ENCODE results near the gene ATF7. TPM values are rescaled to one million over a fixed set of nuclear protein-coding genes. Genes with fewer than 3 reads are reported as not detected.

Gene ATF7
- total and polyA plus RNA-seq, 2 of the 13 experiments (the other 11 are each of a cell fraction or from before 2014, with no cell fraction given) = 9.6 to 16.2 TPM

DNA sequence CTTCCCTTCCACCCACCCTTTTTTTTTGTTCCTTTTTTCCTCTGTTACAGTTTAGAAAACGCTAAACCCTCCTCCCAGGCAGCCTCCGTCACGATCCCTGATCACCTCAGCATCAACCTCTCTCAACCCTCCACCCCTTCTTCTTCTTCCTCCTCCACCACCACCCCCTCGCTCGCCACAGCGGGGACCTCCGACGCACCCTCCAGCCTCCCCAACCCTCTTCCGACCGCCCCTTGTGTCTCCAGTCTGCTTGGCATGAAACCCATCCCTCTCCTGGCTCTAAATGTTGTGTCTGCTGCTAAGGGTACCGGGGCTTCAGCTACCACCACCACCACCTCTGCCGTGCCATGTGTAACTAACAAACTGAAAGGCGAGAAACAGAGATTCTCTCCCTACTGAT lies 151.4 kb downstream of the ATF7 start:
- no peak overlapping the region for H2AFZ ChIP-seq (ENCODE audit: low read length)
- FAIRE-seq = no peak

More for the DNA sequence above, 151.4 kb downstream of the ATF7 start:
- ChIA-PET POLR2A (interaction anchor here (1.0 to 2.0 kb wide), 4 partner anchors 21 to 34 kb away, joined by 3 to 7 read pairs (median 4); partner anchors contain the start of gene TARBP2), CTCF (ENCODE audit: low intra/inter-chr PET ratio, low total read pairs) (no interaction called here)
- in situ Hi-C loops (cut with HindIII; ENCODE audit: extremely low pct_ligation_motif_present, low pct_unique_long_range_greater_than_20kb) = no loop called here
- peaks cover 39% of the 10 kb centered on the region for H4K20me1 ChIP-seq (ENCODE audit: insufficient read depth, low read length)
- TF ChIP-seq, protein P1, sequence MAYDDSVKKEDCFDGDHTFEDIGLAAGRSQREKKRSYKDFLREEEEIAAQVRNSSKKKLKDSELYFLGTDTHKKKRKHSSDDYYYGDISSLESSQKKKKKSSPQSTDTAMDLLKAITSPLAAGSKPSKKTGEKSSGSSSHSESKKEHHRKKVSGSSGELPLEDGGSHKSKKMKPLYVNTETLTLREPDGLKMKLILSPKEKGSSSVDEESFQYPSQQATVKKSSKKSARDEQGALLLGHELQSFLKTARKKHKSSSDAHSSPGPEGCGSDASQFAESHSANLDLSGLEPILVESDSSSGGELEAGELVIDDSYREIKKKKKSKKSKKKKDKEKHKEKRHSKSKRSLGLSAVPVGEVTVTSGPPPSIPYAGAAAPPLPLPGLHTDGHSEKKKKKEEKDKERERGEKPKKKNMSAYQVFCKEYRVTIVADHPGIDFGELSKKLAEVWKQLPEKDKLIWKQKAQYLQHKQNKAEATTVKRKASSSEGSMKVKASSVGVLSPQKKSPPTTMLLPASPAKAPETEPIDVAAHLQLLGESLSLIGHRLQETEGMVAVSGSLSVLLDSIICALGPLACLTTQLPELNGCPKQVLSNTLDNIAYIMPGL (CRISPR knock-in tag; IDR thresholded peaks at IDR 0.05; ENCODE audit: borderline replicate concordance in 1 of 2, low read depth in 1 of 2) = no peak
- TF ChIP-seq DMAP1 (CRISPR knock-in tag; IDR thresholded peaks at IDR 0.05) (no peak), ELF4 (CRISPR knock-in tag; IDR thresholded peaks at IDR 0.05; ENCODE audit: borderline replicate concordance) (no peak), ZNF253 (CRISPR knock-in tag; IDR thresholded peaks at IDR 0.05; ENCODE audit: borderline replicate concordance) (no peak), ZNF225 (CRISPR knock-in tag; IDR thresholded peaks at IDR 0.05) (no peak), ZNF7 (CRISPR knock-in tag; IDR thresholded peaks at IDR 0.05) (no peak), ZNF10 (CRISPR knock-in tag; IDR thresholded peaks at IDR 0.05; ENCODE audit: borderline replicate concordance, low read depth) (no peak), DR1 (CRISPR knock-in tag; IDR thresholded peaks at IDR 0.05) (no peak), RBM22 (optimal IDR thresholded peaks at IDR 0.05; ENCODE audit: low read length) (no peak), ZNF124 (CRISPR knock-in tag; IDR thresholded peaks at IDR 0.05) (no peak), TAF1 (CRISPR knock-in tag; IDR thresholded peaks at IDR 0.05) (no peak), XBP1 (CRISPR knock-in tag; IDR thresholded peaks at IDR 0.05) (no peak), ZNF530 (CRISPR knock-in tag; IDR thresholded peaks at IDR 0.05; ENCODE audit: low read depth) (no peak), ZNF564 (CRISPR knock-in tag; IDR thresholded peaks at IDR 0.05) (no peak)
- TF ChIP-seq, protein P2, sequence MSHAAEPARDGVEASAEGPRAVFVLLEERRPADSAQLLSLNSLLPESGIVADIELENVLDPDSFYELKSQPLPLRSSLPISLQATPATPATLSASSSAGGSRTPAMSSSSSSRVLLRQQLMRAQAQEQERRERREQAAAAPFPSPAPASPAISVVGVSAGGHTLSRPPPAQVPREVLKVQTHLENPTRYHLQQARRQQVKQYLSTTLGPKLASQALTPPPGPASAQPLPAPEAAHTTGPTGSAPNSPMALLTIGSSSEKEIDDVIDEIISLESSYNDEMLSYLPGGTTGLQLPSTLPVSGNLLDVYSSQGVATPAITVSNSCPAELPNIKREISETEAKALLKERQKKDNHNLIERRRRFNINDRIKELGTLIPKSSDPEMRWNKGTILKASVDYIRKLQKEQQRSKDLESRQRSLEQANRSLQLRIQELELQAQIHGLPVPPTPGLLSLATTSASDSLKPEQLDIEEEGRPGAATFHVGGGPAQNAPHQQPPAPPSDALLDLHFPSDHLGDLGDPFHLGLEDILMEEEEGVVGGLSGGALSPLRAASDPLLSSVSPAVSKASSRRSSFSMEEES (CRISPR knock-in tag; IDR thresholded peaks at IDR 0.05) = no peak
- no peak overlapping the region for H3K27ac ChIP-seq (ENCODE audit: extremely low read length, insufficient read depth, low read length)
- no peaks in the 10 kb centered on the region; the same call in 1 of the 2 replicates for H3K4me1 ChIP-seq (ENCODE audit: insufficient read depth, low read length)
- peaks cover 26% of the 10 kb centered on the region for H3K79me2 ChIP-seq (ENCODE audit: insufficient read depth, low read length)
- H3K36me3 ChIP-seq (replicated peaks in 1 of 2; ENCODE audit: control insufficient read depth in 1 of 2, insufficient read depth in 2 of 2, low read length in 2 of 2) = peaks cover 46 to 95% of the 10 kb centered on the region in 2 experiments
- no peaks in the 10 kb centered on the region for H3K9me3 ChIP-seq (ENCODE audit: low read length)
- no TSS peak for BruUV-seq (replicated peaks)
- H3K4me2 ChIP-seq (ENCODE audit: low read depth, low read length) = no peak overlapping the region
- no peak for ATAC-seq
- no peak overlapping the region for H3K9ac ChIP-seq (ENCODE audit: insufficient read depth, low read depth, low read length)
- WGBS (ENCODE audit: low lambda C conversion rate) = 97% methylated on average over 13 of the region's 13 CpGs
- H3K27me3 ChIP-seq (ENCODE audit: control insufficient read depth in 1 of 2, insufficient read depth in 2 of 2, low read length in 2 of 2) = no peaks in the 10 kb centered on the region
- H3K4me3 ChIP-seq (replicated peaks in 1 of 3; ENCODE audit: insufficient read depth in 1 of 3, low read depth in 2 of 3, low read length in 3 of 3) = no peak overlapping the region
- intact Hi-C loops (cut with micrococcal nuclease; ENCODE audit: unreplicated experiment) = loop anchor here (5.0 kb wide), 1 partner anchor 32 kb away; the partner anchor contains the start of gene NPFF
- DNase-seq (ENCODE audit: low spot score) = no peak

All from HepG2 (cell line).